NCI-H1417 treated with DMSO at 0.1 percent for 48 hours (cell line): ENCODE data around the gene CCDC83.

Source experiments
- DNase-seq: peaks from one replicate; lab custom pipeline; 2025; lab: John Stamatoyannopoulos, UW

The CCDC83 gene

GRCh38 chr11:85855341-85855656 is at the start of gene CCDC83:
TSS of gene CCDC83 (plus strand) at chr11:85855383. CDS start at chr11:85865124, 9,741 bp downstream.
- DNase-seq: no peak

- DNase-seq: no peak
Observed at GRCh38 chr11:85805387-85805786, 49.8 kb upstream of the CCDC83 start.

DNA sequence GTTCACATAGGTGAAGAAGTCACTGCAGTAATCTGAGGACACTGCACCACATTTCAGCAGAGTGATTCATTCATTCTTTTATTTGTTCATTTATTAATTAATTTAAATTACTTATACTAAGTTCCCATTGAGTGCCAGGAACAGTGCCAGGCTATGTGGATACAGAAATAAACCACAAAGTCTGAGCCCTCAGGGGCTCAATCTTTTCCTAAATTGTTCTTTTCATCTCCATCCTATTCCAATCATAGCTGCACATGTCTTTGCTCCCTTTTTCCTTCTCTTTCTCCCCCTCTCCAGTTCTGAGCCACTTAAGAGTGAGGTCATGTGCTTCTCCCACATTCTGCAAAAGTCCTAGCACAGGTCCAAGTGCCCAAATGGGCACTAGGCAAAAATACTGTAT is 49.2 kb upstream of the CCDC83 start:
- DNase-seq: no peak

- no peak for DNase-seq
Observed at GRCh38 chr11:85806876-85807275, 48.3 kb upstream of the CCDC83 start.

- no peak for DNase-seq
Observed at GRCh38 chr11:85809191-85809590, 46.0 kb upstream of the CCDC83 start.

DNA sequence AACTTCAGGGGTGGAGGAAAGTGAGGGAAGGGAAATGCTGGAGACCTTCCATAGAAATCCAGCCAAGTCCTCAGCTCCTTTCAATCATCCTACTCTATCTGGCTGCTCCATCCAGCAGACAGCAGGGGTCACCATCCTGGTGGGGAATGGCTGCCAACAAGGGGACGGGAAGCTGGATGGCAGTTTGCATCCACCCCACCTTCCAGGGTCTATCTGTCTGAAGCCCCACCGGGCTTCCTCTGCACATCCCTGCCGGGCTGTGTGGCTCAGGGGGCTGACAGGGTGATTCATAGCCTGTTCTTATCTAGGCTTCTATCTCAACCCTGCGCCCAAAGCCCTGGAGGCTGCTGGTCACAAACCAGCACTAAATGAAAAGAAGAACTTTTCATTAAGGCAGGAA is 45.3 kb upstream of the CCDC83 start:
- DNase-seq: no peak

DNA sequence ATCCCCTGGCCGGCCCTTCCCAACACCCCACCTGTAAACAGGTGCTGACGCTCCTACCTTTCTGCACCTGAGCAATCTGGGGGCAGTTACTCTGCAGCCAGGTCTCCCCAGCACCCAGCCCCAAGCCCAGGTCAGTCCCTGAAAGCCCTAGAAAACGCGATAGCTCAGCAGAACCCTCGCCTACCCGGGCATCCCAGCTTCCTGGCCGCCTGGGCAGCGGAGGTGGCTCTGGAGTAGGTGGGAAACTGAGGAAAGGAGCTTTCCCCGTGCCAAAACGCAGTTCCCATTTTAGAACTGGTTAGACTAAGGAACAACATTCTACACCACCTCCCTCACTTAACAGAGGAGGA is 44.7 kb upstream of the CCDC83 start:
- DNase-seq: no peak

DNA sequence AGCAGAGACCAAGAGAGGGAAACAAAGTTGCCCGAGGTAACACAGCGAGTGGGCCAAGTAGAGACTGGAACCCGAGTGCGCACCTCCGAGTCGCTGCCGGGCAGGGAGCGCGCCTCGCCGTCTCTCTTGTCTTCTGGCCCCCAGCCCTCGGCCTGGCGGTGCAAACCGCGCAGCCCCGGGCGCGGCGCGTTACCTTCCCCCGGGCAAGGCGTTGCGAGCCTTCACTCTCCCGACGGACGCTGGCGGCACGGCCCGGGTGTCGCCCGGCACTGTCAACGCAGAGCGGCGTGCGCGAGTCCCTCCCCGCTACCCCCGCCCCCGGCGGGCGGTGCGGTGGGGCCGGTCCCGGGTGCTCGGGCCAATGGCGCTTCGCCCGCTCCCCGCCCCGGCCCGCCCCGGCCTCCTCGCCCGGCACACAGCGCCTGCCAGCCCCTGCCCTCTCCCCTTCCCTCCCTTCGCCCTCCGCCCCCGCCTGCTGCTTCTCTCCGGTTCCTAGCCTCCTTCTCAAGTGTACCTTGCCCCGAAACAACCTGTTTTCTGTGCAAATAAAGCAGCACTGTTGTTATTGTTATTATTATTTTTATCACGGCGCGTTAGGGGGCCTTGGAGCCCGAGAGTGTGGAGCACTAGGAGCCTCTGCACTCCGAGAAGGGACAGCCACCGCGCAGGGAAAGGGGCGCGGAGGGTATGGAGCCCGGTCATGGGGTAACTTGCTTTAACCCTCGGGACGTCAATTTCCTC is 44.1 kb upstream of the CCDC83 start, which contains the start of gene SYTL2:
Gene SYTL2 (minus strand): TSS at position 271 of the 741 bp plus-strand sequence. CDS start 53,416 bp downstream, outside the sequence.
- DNase-seq: peak; percentile 28

DNA sequence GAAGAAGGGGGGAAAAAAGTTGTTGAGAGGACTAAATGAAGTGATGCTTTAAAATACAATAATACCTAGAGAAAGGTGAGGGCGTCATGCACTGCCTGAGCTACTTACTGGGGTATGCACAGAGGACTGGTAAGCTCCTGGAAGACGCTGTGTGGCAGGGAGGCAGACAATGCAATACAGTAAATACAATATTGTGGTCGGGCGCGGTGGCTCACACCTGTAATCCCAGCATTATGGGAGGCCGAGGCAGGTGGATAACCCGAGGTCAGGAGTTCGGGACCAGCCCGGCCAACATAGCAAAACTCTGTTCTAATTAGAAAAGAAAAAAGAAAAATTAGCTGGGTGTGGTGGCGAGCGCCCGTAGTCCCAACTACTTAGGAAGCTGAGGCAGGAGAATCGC is 43.6 kb upstream of the CCDC83 start:
- no peak for DNase-seq

DNA sequence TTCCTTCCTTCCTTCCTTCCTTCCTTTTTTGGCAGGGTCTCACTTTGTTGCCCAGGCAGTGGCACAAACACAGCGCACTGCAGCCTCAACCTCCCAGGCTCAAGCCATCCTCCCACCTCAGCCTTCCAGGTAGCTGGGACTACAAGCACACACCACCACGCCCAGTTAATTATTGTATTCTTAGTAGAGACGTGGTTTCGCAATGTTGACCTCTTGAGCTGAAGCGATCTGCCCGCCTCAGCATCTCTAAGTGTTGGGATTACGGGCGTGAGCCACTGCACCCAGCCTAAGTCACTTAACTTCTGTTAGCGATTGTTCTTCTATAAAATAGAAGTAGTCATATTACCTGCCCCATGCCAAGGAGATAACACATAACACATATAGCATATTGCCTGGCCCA is 41.5 kb upstream of the CCDC83 start:
- DNase-seq: no peak

DNA sequence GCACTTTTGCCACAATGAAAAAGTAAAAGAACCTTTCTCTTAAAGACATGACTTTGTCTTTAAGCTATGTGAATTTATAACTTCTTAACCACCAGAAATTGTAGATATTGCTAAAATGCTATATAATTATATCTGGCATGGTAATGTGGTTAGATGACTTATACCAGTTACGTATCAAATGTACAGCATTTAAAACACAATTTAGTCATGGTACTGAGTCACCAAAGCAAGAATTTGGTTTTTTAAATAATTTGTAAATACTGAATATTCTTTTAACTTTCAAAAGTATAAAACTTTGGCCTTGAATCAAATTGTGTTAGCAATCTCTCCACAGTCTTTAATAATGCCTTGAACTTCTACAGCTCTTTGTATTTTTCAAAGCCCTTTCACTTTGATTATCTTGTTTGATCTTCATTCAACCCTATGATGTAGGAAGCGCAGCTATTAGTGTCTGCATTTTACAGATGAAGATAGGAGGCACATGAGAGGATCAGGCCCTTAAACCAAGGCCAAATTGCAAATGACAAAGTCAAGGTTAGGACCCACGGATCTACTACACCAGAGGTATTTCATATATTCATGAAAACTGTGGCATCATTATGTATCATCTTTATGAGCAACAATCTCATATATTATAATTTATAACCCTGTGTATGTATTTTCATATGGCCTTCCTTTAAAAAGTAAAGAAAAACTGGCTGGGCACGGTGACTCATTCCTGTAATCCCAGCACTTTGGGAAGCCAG is 39.8 kb upstream of the CCDC83 start:
- DNase-seq: no peak

- DNase-seq: no peak
Observed at GRCh38 chr11:85819441-85819840, 35.7 kb upstream of the CCDC83 start.

GRCh38 chr11:85821636-85822035 is 33.5 kb upstream of the CCDC83 start:
- no peak for DNase-seq

DNA sequence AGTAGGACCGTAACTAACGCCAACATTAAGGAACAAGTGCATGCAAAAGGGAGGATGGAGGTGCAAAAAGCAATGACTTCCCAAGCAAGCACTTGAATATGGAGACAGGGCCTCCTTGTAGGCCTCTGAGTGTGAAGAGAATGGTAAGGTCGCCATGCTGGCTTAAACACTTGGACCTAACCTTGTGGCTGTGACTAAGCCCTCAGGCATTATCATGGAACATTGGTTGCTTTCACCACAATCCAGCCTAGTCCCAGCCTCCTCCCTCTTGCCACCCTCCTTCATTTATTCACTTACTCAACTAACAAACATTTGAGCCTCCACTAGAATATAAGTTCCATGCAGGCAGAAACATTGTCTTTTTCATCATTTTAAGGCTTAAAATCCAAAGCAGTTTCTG is 32.4 kb upstream of the CCDC83 start:
- no peak for DNase-seq

DNA sequence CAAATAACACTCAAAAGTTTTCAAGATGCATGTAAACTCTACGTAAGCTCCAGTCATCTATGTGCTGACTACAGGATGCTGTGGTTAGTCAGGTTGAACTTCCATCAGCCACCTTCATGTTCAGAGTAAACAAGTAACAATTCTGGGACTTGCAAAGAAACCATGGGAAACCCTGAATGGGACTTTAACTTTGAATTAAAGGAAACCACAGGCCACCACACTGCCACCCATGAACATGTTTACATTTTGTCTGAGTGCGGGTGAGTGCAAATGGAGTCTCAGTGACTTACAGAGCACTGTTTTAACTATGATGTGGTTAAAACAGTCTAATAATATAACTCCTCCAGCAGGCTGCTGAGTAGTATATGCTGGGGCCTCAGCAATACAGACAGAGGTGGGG is 31.4 kb upstream of the CCDC83 start:
- no peak for DNase-seq

DNA sequence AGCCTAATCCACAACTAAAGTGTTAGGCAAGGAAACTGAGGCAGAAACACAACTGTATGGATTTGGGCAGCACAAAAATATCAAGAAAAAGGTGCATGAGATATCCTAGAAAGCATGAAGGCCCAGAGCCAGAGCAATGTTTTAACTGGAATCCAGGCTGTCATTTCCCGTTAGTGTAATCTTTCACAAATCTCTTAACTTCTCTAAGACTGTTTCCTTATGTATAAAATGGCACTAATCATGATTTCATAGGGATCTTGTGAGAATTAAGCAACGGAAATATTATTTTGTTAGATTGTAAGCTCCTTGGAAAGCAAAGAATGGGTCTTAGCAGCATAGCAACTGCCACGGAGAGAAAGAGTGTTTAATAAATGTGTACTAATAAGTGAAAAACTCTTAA is 29.6 kb upstream of the CCDC83 start:
- DNase-seq: no peak

DNA sequence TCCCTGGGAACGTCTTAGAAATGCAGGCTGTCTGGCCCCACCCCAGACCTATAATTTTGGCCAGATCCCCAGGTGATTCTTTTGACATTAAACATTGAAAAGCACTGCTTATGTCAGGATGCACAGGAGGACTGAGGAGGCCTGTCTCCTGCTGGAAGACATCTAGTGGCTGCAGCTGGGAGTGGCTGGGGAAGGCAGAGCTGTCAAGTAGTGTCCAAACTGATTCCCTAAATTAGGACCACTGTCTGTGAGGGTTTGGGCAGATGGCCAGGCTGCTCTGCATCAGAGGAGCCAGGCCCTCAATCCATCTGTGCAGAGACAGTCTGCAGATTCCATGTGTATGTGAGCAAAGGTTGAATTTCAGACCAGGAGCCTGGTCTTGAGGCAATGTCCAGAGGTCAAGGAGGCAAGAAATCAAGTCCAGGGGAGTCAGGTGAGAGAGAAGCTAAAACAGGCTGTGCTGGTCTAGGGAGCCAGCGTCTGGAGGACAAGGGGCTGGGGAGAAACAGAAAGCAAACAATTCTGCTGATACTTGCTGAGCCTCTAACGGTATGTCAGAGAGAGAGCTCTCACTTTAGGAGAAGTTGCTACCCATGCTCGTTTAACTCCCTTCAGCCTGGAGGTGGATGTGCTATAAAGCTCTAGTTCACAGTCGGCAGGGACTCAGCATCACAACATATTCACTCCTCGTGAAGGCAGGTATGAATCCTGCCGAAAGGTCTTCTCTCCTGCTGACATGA is 28.9 kb upstream of the CCDC83 start:
- no peak for DNase-seq

GRCh38 chr11:85827748-85828639 is 27.2 kb upstream of the CCDC83 start:
- no peak for DNase-seq

DNA sequence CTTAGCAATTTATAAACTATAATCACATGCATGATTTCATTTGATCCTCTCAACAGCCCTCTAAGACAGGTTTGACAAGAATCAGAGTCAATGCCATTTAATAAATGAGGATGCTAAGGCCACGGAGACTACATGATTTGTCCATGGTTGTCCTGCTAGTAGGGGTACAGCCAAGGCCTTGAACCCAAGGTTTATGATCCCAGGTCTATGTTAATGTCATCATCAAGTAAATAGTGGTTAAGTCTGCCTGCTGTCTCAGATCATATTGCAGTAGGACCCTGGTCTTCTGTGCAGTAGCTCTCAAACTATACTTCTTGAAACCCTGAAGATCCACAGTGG is 26.6 kb upstream of the CCDC83 start:
- no peak for DNase-seq

DNA sequence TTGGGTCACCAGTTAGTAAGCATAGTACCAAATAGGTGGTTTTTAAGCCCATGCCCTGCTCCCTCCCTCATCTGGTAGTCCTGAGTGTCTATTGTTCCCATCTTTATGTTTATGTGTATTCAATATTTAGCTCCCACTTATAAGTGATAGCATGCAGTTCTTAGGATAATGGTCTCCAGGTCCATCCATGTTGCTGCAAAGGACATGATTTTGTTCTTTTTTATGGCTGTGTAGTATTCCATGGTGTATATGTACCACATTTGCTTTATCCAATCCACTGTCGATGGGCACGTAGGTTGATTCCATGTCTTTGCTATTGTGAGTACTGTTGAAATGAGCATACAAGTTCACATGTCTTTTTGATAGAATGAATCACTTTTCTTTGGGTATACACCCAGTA is 26.0 kb upstream of the CCDC83 start:
- no peak for DNase-seq

GRCh38 chr11:85831050-85831449 is 24.1 kb upstream of the CCDC83 start:
- DNase-seq: no peak

- no peak for DNase-seq
Observed at GRCh38 chr11:85835263-85835662, 19.9 kb upstream of the CCDC83 start.
